Endodermal cell (in vitro differentiated cells): Measurements from ENCODE around the gene TNFRSF19. TPM values are rescaled to one million over a fixed set of nuclear protein-coding genes. Genes with fewer than 3 reads are reported as not detected.

Experiments used
- DNase-seq: peaks from one replicate; pipeline ENCODE4 v3.0.0-alpha.2; 2017
- H3K27ac ChIP-seq: 2 replicates; pipeline ENCODE4 v1.5.1; 2013; ENCODE audit warnings: mild to moderate bottlenecking, low read depth, low read length, moderate library complexity
- H3K27me3 ChIP-seq: 2 replicates; pipeline ENCODE4 v1.6.1; 2013; ENCODE audit warnings: mild to moderate bottlenecking, low read length, moderate library complexity; ENCODE audit not compliant: insufficient read depth, control insufficient read depth, poor library complexity, severe bottlenecking
- H3K36me3 ChIP-seq: 2 replicates; pipeline ENCODE4 v1.7.0; 2013; ENCODE audit warnings: mild to moderate bottlenecking, low read length, moderate library complexity; ENCODE audit not compliant: control insufficient read depth, insufficient read depth
- H3K4me1 ChIP-seq: one replicate; pipeline ENCODE4 v1.7.0; 2013; ENCODE audit warnings: low read length; ENCODE audit not compliant: control insufficient read depth, insufficient read depth
- H3K4me3 ChIP-seq: 2 replicates; pipeline ENCODE4 v1.5.1; 2013; ENCODE audit warnings: mild to moderate bottlenecking, low read length, moderate library complexity
- H3K9ac ChIP-seq: 2 replicates; pipeline ENCODE4 v1.6.1; 2013; ENCODE audit warnings: mild to moderate bottlenecking, low read length, moderate library complexity; ENCODE audit not compliant: poor library complexity, severe bottlenecking; ENCODE audit errors: extremely low read depth
- H3K9me3 ChIP-seq: 2 replicates; pipeline ENCODE4 v1.6.1; 2013; ENCODE audit warnings: mild to moderate bottlenecking, low read length, moderate library complexity; ENCODE audit not compliant: control insufficient read depth
- H3K27ac Mint-ChIP-seq: 2 replicates; pipeline ENCODE4 v1.8.0; 2020; ENCODE audit warnings: mixed read lengths
- H3K27me3 Mint-ChIP-seq: 2 replicates; pipeline ENCODE4 v1.8.0; 2021; ENCODE audit warnings: mild to moderate bottlenecking, mixed read lengths; ENCODE audit not compliant: insufficient read depth
- H3K36me3 Mint-ChIP-seq: 2 replicates; pipeline ENCODE4 v1.8.0; 2020; ENCODE audit warnings: low read depth, mixed read lengths
- H3K4me1 Mint-ChIP-seq: 2 replicates; pipeline ENCODE4 v1.8.0; 2020; ENCODE audit warnings: mixed read lengths
- H3K4me3 Mint-ChIP-seq: 2 replicates; pipeline ENCODE4 v1.8.0; 2020; ENCODE audit warnings: mild to moderate bottlenecking, moderate library complexity, mixed read lengths
- H3K9me3 Mint-ChIP-seq: 2 replicates; pipeline ENCODE4 v1.8.0; 2020; ENCODE audit warnings: mild to moderate bottlenecking, mixed read lengths
- WGBS, 2 experiments: methylation state at CpG; one replicate each; pipeline versions ENCODE4 v1.1.5 to v1.1.7; 2013; ENCODE audit warnings: missing lambda C conversion rate in 2 of 2, mixed read lengths in 1 of 2; ENCODE audit not compliant: insufficient coverage in 1 of 2, insufficient read length in 1 of 2; 5-methylcytosine and 5-hydroxymethylcytosine counted together
- total RNA-seq, 2 donors: library from RNA; stranded (reverse); fragmentation: NEBNext Ultra II Directional in 1 of 2; extraction: Animal tissue kit (Norgen Biotek cat#: 25700) in 1 of 2; gene quantifications; 2 replicates in 1 of 2; 3 replicates in 1 of 2; pipeline ENCODE4 v1.2.1, GENCODE V29; 2021
- TF ChIP-seq, protein P1 (sequence below): fragments of 200-600 bp; sonication (generic); conservative IDR thresholded peaks from 2 replicates; pipeline ENCODE4 v1.5.0; 2021; ENCODE audit warnings: antibody characterized with exemption, mild to moderate bottlenecking

The TNFRSF19 gene
- total RNA-seq, 2 donors from 2014 or later: 9.2 to 13.0 TPM

DNA sequence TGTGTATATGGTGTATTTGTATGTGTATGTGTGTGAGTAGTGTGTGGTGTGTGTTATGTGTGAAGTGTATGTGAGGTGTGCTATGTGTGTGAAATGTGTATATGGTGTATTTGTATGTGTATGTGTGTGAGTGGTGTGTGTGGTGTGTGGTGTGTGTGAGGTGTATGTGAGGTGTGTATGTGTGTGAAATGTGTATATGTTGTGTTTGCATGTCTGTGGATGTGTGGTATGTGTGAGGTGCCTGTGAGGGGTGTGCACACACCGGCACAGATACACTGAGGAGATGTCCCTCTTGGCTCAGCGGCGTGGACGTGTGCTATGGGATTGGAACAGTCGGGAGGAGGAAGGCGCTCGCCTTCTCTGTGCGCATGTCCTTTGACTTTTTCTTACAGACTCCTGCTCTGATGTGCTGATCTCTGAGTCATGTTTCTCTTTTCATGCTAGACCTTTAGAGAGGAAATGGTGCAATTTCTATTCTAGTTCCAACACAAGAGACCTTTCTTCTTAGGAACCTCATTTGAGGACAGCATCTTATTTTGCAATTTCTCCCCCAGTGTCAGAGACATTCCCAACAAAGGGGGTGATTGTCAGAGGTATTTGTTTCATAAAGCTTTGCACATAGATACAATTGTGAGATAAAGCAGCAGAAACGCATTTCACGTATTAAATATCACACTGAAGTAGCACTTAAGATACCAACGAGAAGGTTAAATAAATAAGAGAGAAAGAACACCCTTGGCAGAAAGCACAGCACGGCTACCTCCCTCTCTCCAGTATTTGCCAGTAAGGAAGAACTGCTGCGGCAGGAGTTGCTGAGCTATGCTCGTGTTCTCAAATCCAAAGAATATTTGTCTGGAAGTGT is 11.3 kb upstream of the TNFRSF19 start:
- H3K36me3 Mint-ChIP-seq: no peaks in the 10 kb centered on the region
- H3K9ac ChIP-seq: no peak overlapping the region
- H3K27me3 ChIP-seq: no peaks in the 10 kb centered on the region
- no peaks in the 10 kb centered on the region for H3K4me1 ChIP-seq
- TF ChIP-seq, protein P1, sequence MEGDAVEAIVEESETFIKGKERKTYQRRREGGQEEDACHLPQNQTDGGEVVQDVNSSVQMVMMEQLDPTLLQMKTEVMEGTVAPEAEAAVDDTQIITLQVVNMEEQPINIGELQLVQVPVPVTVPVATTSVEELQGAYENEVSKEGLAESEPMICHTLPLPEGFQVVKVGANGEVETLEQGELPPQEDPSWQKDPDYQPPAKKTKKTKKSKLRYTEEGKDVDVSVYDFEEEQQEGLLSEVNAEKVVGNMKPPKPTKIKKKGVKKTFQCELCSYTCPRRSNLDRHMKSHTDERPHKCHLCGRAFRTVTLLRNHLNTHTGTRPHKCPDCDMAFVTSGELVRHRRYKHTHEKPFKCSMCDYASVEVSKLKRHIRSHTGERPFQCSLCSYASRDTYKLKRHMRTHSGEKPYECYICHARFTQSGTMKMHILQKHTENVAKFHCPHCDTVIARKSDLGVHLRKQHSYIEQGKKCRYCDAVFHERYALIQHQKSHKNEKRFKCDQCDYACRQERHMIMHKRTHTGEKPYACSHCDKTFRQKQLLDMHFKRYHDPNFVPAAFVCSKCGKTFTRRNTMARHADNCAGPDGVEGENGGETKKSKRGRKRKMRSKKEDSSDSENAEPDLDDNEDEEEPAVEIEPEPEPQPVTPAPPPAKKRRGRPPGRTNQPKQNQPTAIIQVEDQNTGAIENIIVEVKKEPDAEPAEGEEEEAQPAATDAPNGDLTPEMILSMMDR: no peak
- H3K27ac Mint-ChIP-seq: no peak overlapping the region
- H3K4me1 Mint-ChIP-seq: no peaks in the 10 kb centered on the region
- H3K9me3 Mint-ChIP-seq: no peaks in the 10 kb centered on the region
- DNase-seq: no peak
- H3K27me3 Mint-ChIP-seq: peaks cover 2% of the 10 kb centered on the region
- WGBS, 2 experiments: 84 to 92% methylated on average over 12 to 14 of the region's 14 CpGs
- no peak overlapping the region for H3K4me3 Mint-ChIP-seq
- no peaks in the 10 kb centered on the region for H3K9me3 ChIP-seq
- H3K27ac ChIP-seq: no peak overlapping the region
- H3K4me3 ChIP-seq: no peak overlapping the region
- no peaks in the 10 kb centered on the region for H3K36me3 ChIP-seq

DNA sequence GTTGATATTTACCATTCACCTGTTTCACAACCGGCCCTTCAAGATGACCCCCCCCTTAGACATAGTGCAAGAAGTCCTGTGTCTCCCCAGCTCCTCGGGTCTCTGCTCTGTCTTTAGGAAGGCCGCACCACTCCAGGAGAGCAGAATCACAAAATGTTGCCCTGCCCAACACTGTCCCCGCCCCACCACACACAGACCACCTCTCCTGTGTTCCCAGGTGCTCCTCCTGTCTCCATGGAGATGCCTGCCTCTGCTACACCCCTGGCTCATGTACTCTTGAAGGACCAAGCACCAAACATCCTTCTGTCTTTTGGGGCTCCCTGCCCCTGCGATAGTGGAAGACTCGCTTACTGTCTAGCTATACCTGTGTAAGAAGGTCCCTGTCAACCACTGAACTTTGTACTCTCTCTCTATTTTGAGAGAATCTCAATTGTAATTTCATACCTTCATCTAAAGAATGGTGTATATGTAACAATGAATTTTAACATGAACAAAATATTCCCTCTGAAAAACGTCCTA is 9.6 kb upstream of the TNFRSF19 start:
- Mint-ChIP-seq H3K27ac (no peak overlapping the region), H3K27me3 (no peaks in the 10 kb centered on the region), H3K4me1 (no peaks in the 10 kb centered on the region), H3K9me3 (no peaks in the 10 kb centered on the region), H3K4me3 (no peak overlapping the region), H3K36me3 (no peaks in the 10 kb centered on the region)
- Histone ChIP-seq H3K4me3 (no peak overlapping the region), H3K36me3 (no peaks in the 10 kb centered on the region), H3K4me1 (no peaks in the 10 kb centered on the region), H3K27me3 (no peaks in the 10 kb centered on the region), H3K27ac (no peak overlapping the region), H3K9ac (no peak overlapping the region), H3K9me3 (no peaks in the 10 kb centered on the region)
- no peak for DNase-seq
- TF ChIP-seq, protein P1: no peak
- WGBS, 2 experiments: 93 to 95% methylated on average over 3 to 6 of the region's 7 CpGs

DNA sequence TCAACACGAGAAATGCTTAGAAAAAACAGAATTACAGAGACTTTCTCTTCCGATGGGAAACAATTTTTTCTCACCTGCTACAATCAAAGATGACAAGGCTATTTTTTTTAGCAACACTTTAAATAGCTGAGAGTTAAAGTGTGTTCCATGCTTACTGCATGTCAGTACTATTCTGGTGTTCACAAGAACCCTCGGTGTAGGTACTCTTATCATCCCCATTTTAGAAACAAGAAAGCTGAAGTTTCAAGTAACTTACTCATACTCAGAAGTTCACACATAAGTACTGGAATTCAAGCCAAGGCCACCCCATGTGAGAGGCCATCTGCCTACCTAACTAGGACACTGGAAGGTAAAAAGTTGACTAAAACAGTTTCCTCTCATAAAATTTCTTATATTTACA is 9.0 kb upstream of the TNFRSF19 start:
- no peaks in the 10 kb centered on the region for H3K36me3 Mint-ChIP-seq
- H3K36me3 ChIP-seq: no peaks in the 10 kb centered on the region
- no peaks in the 10 kb centered on the region for H3K4me1 ChIP-seq
- DNase-seq: no peak
- no peaks in the 10 kb centered on the region for H3K27me3 ChIP-seq
- no peaks in the 10 kb centered on the region for H3K9me3 ChIP-seq
- H3K27ac Mint-ChIP-seq: no peak overlapping the region
- TF ChIP-seq, protein P1: no peak
- 93 to 94% methylated on average over 2 to 3 of the region's 3 CpGs for WGBS, 2 experiments
- H3K4me3 ChIP-seq: no peak overlapping the region
- H3K27me3 Mint-ChIP-seq: no peaks in the 10 kb centered on the region
- no peak overlapping the region for H3K27ac ChIP-seq
- no peak overlapping the region for H3K4me3 Mint-ChIP-seq
- H3K4me1 Mint-ChIP-seq: no peaks in the 10 kb centered on the region
- H3K9ac ChIP-seq: no peak overlapping the region
- no peaks in the 10 kb centered on the region for H3K9me3 Mint-ChIP-seq
